NCI-H146 treated with DMSO at 0.1 percent for 48 hours (cell line): ENCODE measurements around the gene YPEL2.
A peak's percentile ranks its signal among the peaks of the same experiment; 100 is the strongest.

Experiments used
- DNase-seq: peaks from one replicate; lab custom pipeline; 2025; ENCODE audit not compliant: unreplicated experiment; lab: John Stamatoyannopoulos, UW

YPEL2 gene

DNA sequence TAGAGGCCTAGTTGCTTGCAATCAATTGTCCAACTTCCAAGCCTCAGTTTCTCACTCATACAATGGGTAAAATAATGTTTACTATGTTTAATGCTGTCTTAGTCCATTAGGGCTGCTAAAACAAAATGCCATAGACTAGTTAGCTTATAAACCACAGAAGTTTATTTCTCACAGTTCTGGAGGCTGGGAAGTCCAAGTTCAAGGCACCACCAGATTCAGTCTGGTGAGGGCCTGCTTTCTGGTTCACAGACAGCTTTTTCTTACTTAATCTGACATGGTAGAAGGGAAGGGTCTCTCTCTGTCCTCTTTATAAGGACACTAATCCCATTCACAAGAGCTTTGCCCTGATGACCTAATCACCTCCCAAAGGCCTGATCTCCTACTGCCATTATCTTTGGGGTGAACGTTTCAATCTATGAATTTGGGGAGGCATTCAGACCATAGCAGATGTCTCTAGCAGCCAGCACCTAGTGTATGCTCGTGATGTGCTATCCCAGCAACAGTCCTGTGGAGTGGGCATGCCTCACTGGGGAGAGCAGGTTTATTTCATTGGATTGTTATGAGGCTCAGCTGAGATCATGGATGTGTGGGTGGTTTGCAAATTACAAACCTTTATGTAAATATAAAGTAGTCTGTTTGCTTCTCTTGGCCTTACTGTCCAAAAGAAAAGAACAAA, 25.2 kb downstream of the YPEL2 start:
- no peak for DNase-seq

DNA sequence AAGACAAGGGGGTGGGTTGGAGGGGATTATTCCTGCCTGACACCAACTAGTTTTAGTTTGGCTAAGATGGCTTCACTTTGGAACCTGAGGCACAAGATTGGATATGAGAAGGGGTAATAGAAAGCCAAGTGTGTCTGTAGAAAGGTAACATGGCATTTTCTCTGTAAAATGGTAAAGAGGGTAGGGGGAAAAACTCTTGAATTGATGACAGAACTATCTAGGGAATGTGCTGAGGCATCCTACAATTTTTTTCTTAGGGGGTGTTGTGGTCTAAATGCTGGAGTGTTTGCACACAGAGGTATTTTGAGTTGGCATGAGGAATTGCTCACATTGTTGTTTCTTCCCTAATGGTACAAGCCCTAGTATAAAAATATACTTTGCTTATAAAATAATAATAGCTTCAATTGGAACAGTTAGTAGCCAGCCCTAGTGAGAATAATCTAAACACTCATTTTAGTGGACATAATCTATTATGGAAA, 25.8 kb downstream of the YPEL2 start:
- DNase-seq = no peak

DNA sequence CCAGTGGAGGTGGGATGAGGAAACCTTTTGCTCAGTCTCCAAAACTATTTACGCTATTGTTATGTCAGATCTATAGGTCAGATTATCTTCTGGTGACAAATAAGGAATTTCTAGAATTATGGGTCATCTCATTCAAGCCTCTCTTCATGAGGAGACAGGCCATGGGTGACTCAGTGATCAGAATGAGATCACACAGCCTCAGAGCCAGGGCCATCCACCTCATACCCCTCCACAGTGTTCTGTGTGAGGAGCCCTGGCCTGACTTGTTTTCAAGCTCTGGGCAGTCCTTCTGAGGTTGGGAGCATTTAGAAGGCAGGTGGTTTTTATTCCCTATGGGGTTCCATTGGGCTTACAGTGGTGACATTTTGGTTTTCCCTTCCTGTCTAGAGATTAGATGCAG, 26.5 kb downstream of the YPEL2 start:
- no peak for DNase-seq

GRCh38 chr17:59361386-59361785, 29.9 kb downstream of the YPEL2 start:
- no peak for DNase-seq

DNA sequence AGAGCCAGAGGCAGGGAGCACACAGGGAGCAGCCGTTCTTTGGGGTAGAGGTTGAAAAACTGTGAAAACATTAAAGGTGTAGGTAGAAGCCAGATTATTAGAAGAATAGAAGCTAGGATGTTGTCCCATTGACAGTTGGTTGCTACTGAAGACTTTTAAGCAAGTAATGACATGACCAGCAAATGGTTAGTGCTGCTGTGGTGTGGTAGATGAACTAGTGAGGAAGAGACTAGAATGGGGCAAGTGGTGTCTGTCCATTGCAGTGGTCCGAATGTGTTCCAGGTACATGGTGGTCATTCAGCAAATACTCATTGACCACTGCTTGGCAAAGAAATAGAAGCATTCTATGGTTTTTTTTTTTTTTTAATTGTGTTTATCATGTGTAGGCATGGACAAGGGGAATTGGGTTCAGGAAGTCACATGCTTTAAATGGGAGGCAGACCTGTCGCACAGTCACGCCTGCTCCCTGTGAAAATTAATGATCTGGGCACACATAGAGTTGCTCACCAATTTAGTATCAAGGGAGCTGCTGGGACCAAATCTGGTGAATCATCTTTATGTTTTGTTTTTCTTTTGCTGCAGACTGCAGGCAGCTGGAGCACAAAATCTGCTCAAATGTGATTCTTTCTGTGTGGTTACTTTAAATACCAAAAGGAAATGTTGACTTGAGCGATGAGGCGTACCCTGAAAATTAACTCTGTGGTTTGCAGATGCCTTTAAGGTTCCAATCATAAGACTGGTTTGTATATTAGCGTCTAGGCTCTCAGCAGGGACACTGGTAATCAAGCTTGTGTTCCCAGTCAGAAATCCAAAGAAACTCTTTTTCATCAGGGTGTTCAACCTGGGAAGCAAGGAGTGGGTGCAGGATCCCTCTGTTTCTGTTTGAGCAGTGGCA, 30.7 kb downstream of the YPEL2 start:
- DNase-seq = peak; percentile 24

DNA sequence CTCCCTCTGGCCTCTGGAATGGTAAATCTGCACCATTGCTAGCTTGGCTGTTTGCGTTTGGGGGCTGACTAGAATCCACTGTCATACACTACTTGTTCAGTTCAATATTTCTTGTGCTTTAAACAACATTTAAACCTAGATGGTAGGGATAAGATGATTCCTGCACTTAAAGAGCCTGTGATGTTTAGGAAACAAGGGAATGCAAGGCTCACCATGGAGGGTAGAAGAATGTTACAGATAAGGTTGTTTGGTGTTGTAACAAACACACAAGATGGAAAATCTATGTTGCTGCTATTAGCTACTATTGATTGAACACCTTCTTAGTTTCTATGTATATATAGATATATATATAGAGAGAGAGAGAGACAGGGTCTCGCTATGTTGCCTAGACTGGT, 31.4 kb downstream of the YPEL2 start:
- DNase-seq = no peak

- peak; percentile 77 for DNase-seq
These were observed 34.0 kb downstream of the YPEL2 start for GRCh38 chr17:59365383-59365981.

DNA sequence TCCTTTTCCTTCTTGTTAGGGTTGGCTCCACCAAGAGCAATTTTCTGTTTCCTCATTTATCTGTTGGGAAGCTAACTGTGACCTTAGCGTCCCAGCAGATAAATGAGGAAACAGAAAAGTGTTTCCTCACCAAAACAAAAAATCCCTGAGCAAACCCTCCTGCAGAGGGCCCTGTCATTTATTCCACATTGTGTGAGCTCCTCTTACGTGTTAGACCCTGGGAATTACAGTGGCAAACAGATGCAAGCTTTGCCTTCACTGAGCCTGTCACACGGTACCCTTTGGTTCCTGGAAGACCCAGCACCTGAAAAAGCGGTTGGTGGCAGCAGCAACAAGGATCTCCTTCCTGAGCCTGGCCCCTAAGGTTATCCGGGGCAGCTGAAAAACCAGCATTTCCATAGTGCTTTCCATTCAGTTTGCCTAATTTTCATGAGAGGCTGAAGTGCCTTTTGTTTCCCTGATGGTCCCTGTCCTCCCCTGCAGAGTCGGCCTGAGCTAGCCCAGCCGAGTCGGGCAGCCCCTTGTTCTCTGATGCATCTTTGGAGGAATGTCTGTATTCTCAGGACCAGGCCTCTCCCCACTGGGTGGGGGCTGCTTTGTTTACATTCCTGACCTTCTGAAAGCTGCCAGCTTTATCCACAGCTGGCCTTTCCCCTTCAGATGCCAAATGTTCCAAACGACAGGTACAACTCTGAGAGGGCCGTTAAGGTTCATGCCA, 34.7 kb downstream of the YPEL2 start:
- DNase-seq = peak; percentile 38

DNA sequence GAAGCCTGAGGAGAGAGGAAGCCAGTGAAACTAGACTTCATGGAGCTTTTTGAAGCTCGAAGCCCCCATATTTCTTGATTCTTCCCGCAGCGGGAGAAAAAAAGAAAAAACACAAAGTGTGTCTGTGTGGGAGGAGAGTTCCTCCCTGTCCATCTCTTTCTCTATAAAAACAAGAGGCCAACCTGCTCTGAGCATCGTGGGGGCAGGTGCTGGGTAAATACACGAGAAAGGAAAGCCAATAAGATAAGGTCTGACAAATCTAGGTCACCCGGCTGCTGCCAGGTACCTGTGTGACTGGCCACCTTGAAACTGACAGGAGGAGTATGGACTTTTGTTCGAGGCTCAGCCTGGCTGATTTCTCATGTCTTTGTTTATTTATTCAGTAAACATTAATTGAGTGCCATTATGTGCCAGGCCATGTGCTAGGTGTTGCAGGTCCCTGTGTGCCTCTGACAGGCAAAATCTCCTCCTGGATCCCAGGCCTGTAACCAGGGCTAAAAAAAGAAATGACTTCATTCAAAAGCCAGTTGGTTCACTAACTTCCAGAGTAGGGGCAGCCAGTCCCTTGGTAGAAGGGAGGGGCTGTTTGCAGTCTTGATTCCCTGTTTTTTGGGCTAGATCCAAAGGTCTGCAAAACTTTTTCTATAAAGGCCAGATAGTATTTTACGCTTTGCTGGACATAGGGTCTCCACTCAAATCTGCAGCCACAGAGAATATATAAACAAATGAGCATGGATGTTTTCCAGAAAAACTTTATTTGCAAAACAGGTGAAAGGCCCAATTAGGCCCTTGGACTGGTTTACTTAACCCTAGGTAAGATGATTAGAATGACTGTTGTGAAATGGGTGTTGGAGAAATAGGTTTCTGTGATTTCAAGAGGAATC, 35.6 kb downstream of the YPEL2 start:
- DNase-seq = peak; percentile 84

DNA sequence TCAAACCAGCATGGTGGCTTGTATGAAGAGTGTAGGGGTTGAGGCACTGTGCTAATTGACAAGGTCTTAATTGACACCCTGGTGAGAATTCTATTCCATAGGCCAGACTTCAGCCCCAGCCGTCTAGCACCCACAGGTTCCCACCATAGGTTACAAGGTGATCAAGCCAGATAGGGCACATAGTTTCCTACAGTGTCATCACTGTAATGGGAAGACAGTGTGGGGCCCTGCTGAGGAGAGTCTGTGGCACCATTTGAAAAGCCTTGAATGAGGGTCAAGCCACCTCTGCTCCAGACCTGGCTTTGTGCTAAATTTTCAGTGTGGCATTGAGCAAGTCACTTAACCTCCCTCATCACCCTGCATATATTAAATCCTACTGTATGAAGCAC, 36.2 kb downstream of the YPEL2 start:
- DNase-seq = peak; percentile 7

DNA sequence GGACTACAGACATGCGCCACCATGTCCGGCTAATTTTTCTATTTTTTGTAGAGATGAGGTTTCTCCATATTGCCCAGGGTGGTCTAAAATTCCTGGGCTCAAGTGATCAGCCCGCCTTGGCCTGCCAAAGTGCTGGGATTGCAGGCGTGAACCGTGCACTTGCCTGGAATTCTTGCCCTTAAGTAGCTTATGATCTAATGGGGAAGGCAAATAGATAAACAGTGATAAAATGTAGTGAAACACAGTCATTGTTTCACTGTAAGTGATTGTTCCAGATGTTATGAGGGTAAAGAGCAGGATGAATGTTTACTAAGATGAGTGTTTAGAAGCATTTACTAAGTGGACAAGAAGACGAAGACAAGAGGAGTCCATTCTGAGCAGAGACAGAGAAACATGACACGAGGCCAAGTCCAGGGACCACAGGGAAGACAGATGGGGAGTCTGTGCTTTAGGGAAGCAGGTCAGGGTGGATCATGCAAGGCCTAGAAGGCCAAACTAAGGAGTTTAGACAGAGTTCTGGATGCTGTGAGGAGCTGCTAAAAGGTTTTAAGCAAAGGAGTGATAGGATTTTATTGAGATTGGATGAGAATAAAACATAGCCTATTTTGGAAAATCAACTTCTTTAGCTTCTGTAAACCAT, 36.9 kb downstream of the YPEL2 start:
- DNase-seq = no peak

- no peak for DNase-seq
These were observed 37.8 kb downstream of the YPEL2 start for GRCh38 chr17:59369031-59369975.

DNA sequence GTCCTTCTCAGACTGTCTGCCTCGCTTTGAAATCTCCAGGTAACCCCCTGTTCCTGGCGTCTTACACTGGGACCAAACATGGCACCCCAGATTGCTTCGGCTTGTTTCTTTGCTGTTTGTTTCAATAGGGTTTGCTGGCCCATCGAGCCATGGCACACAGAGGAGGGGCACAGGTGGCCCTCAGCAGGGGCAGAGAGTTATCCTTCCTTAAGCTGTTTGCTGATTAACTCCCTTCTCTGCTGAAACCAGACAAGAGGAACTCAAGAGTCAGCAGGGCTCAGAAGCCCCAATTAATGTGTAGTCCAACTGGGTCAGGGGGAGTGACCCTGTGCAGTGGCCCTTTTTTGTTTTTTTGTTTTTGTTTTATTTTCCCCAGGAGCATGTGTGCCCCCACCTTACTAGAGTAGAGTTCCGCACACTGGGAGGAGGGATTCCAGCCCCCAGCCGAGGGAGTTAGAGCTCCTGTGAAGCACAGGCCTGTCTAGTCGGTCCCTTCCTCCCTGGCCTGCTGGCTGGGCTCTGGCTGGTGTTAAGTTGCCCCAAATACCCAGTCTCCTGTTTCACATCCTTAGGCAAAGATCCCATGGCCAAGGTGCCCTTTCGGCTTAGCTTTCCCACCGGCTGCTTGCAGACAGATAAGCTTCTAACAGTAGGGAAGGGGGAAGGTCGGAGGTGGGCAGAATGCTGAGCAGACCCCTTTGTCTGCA, 39.3 kb downstream of the YPEL2 start:
- DNase-seq = no peak

DNA sequence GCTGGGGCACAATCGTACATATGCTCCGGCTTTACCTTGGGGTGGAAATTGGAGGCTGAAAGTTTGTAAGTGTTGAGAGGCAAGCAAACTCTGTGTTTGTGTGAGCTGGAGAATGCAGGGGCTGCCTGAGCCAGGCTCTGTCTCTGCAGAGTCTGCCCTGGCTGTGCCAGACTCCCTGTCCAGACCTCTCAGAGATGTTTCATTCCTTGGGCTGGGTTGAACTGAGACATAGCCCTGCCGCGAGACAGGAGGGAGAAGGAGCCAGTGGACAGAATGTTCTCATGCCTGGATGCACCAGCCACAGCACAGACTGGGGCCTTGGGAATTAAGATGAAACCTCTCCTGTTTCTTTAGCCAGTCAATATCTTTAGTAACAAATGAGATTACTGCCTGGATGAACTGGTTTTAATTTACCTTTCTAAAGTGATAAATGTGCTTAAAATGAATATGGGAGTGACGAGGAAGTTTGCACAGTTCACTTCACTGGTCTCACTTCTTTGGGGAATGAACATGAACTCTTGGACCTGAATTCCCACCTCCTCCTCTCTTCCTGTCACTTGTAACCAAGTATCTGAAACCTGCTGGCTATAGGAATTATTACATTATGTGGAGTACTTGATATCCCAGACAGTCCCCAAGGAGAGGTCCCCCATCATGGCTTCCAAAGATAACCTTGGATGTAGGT, 40.1 kb downstream of the YPEL2 start:
- no peak for DNase-seq

DNA sequence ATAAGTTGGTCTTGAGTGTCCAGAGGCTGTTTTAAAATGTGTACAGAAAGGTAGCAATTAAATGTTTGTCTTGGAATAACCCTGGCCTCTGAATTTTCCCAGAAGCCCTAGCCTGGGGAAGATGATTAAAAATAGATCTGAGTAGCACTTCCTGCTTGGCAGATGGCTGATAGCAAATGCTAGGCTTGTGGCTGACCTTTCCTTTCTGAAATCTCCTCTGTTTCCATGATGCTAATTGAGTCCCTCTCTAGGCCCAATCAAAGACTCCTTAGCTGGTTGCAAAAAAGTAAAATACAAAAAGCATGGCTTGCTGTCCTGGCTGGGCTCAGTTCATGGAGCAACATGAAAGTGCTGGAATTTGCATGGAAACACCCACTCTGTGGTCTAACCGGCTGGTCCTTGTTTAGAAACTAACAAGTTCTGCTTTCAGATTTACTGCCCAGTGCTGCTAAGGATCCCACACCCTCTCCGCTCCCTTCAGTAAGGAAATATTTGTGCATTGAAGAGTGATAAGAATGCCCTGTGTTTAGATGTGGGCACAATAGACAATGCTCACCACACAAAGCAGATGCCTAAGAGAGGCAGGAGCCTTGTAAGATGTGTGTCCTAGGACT, 40.8 kb downstream of the YPEL2 start:
- DNase-seq = no peak

GRCh38 chr17:59373882-59374495, 42.5 kb downstream of the YPEL2 start:
- DNase-seq = no peak

GRCh38 chr17:59374612-59375011, 43.2 kb downstream of the YPEL2 start:
- no peak for DNase-seq
